GM12878 (cell line): Measurements from ENCODE around the gene WDR13. TPM values are rescaled to one million over a fixed set of nuclear protein-coding genes. Genes with fewer than 3 reads are reported as not detected.

Experiments
- polyA plus RNA-seq, 11 experiments: library from polyadenylated mRNA; depleted of rRNA in 4 of 11; unstranded in 6 of 11; stranded (reverse) in 5 of 11; fragments of >200 nt; fragmentation: Nextera tagmentation in 4 of 11; fragmentation: Illumina TruSeq in 1 of 11; extraction: Ambion mirVana in 4 of 11; extraction: Trizol in 1 of 11; gene quantifications; 1 replicate in 1 of 11; 2 replicates in 10 of 11; pipeline versions ENCODE4 v1.2.1 to v1.2.3, GENCODE V29; 2011 to 2016; ENCODE audit warnings: inconsistent platforms in 2 of 11, missing spikeins in 2 of 11, low read depth in 1 of 11
- small RNA-seq: library from RNA; depleted of rRNA; stranded (forward); fragments of <200 nt; gene quantifications from one replicate; pipeline ENCODE3, GENCODE V24; 2014
- total RNA-seq, 4 experiments: library from RNA; depleted of rRNA in 3 of 4; stranded (reverse); fragments of >200 nt in 3 of 4; fragmentation: Illumina TruSeq in 1 of 4; extraction: Trizol in 1 of 4; gene quantifications; 2 replicates each; pipeline versions ENCODE4 v1.2.1 to v1.2.3, GENCODE V29; 2013 to 2021

The WDR13 gene
- total and polyA plus RNA-seq, 10 of the 15 experiments (the other 5 are each of a cell fraction or from before 2014, with no cell fraction given): 6.9 to 62.7 (median 28.9) TPM

Small RNA genes within 50 kb of the gene (small RNA-seq; reads per million reads assigned to genes)
- gene MRPL32P1: not detected

Other genes starting within 250 kb of the WDR13 start
Only the 7 nearest of the 16 such genes appear.
- 86.0 and 87.8 TPM in 2 replicates for gene FTSJ1, start 121.3 kb upstream of the WDR13 start, total RNA-seq (2014; rRNA removed)
- 46.9 and 58.3 TPM in 2 replicates for gene FTSJ1, start 121.3 kb upstream of the WDR13 start, total RNA-seq (2014; rRNA removed; fragmentation: Illumina TruSeq; extraction: Trizol)
- 57.4 and 60.7 TPM in 2 replicates for gene FTSJ1, start 121.3 kb upstream of the WDR13 start, total RNA-seq (2021)
- 25.2 and 31.0 TPM in 2 replicates for gene FTSJ1, start 121.3 kb upstream of the WDR13 start, polyA plus RNA-seq (2011; rRNA removed)
- gene FTSJ1, start 121.3 kb upstream of the WDR13 start, polyA plus RNA-seq (2014; fragmentation: Illumina TruSeq; extraction: Trizol): 32.6 and 46.5 TPM in 2 replicates
- gene FTSJ1, start 121.3 kb upstream of the WDR13 start, polyA plus RNA-seq (2014; fragmentation: Nextera tagmentation; extraction: Ambion mirVana): 10 to 100 TPM in 1 of 2 experiments, 1 to 10 TPM in 1; 8.8 to 18.2 TPM
- gene FTSJ1, start 121.3 kb upstream of the WDR13 start, polyA plus RNA-seq (2014; rRNA removed): 67.8 and 68.8 TPM in 2 replicates
- gene FTSJ1, start 121.3 kb upstream of the WDR13 start, polyA plus RNA-seq (2016; fragmentation: Nextera tagmentation; extraction: Ambion mirVana): 10 to 100 TPM; 74.9 to 86.9 TPM
- 15.2 and 16.6 TPM in 2 replicates for gene PORCN, start 88.5 kb upstream of the WDR13 start, total RNA-seq (2014; rRNA removed)
- gene PORCN, start 88.5 kb upstream of the WDR13 start, total RNA-seq (2014; rRNA removed; fragmentation: Illumina TruSeq; extraction: Trizol): 5.7 and 7.9 TPM in 2 replicates
- gene PORCN, start 88.5 kb upstream of the WDR13 start, total RNA-seq (2021): 14.0 and 18.0 TPM in 2 replicates
- 5.6 and 12.9 TPM in 2 replicates for gene PORCN, start 88.5 kb upstream of the WDR13 start, polyA plus RNA-seq (2011; rRNA removed)
- gene PORCN, start 88.5 kb upstream of the WDR13 start, polyA plus RNA-seq (2014; fragmentation: Illumina TruSeq; extraction: Trizol): 8.3 and 12.5 TPM in 2 replicates
- 1 to 10 TPM in 1 of 2 experiments, under 1 TPM in 1; 0.27 to 1.4 TPM for gene PORCN, start 88.5 kb upstream of the WDR13 start, polyA plus RNA-seq (2014; fragmentation: Nextera tagmentation; extraction: Ambion mirVana)
- gene PORCN, start 88.5 kb upstream of the WDR13 start, polyA plus RNA-seq (2014; rRNA removed): 17.9 and 19.5 TPM in 2 replicates
- gene PORCN, start 88.5 kb upstream of the WDR13 start, polyA plus RNA-seq (2016; fragmentation: Nextera tagmentation; extraction: Ambion mirVana): 10 to 100 TPM; 18.2 to 21.0 TPM
- 159 and 169 TPM in 2 replicates for gene EBP, start 75.7 kb upstream of the WDR13 start, total RNA-seq (2014; rRNA removed)
- gene EBP, start 75.7 kb upstream of the WDR13 start, total RNA-seq (2014; rRNA removed; fragmentation: Illumina TruSeq; extraction: Trizol): 169 and 174 TPM in 2 replicates
- gene EBP, start 75.7 kb upstream of the WDR13 start, total RNA-seq (2021): 154 and 170 TPM in 2 replicates
- 69.5 and 125 TPM in 2 replicates for gene EBP, start 75.7 kb upstream of the WDR13 start, polyA plus RNA-seq (2011; rRNA removed)
- 126 and 163 TPM in 2 replicates for gene EBP, start 75.7 kb upstream of the WDR13 start, polyA plus RNA-seq (2014; fragmentation: Illumina TruSeq; extraction: Trizol)
- 100 to 1,000 TPM; 364 to 628 TPM for gene EBP, start 75.7 kb upstream of the WDR13 start, polyA plus RNA-seq (2014; fragmentation: Nextera tagmentation; extraction: Ambion mirVana)
- 183 and 185 TPM in 2 replicates for gene EBP, start 75.7 kb upstream of the WDR13 start, polyA plus RNA-seq (2014; rRNA removed)
- 100 to 1,000 TPM; 242 to 263 TPM for gene EBP, start 75.7 kb upstream of the WDR13 start, polyA plus RNA-seq (2016; fragmentation: Nextera tagmentation; extraction: Ambion mirVana)
- gene TBC1D25, start 57.8 kb upstream of the WDR13 start, total RNA-seq (2014; rRNA removed): 8.0 and 8.3 TPM in 2 replicates
- gene TBC1D25, start 57.8 kb upstream of the WDR13 start, total RNA-seq (2014; rRNA removed; fragmentation: Illumina TruSeq; extraction: Trizol): 2.0 and 2.7 TPM in 2 replicates
- 17.3 and 20.6 TPM in 2 replicates for gene TBC1D25, start 57.8 kb upstream of the WDR13 start, total RNA-seq (2021)
- 3.6 and 9.6 TPM in 2 replicates for gene TBC1D25, start 57.8 kb upstream of the WDR13 start, polyA plus RNA-seq (2011; rRNA removed)
- 7.0 and 10.4 TPM in 2 replicates for gene TBC1D25, start 57.8 kb upstream of the WDR13 start, polyA plus RNA-seq (2014; fragmentation: Illumina TruSeq; extraction: Trizol)
- gene TBC1D25, start 57.8 kb upstream of the WDR13 start, polyA plus RNA-seq (2014; fragmentation: Nextera tagmentation; extraction: Ambion mirVana): 1 to 10 TPM in 1 of 2 experiments, under 1 TPM in 1; 0.79 to 2.3 TPM
- gene TBC1D25, start 57.8 kb upstream of the WDR13 start, polyA plus RNA-seq (2014; rRNA removed): 13.5 and 13.8 TPM in 2 replicates
- 10 to 100 TPM; 11.3 to 11.6 TPM for gene TBC1D25, start 57.8 kb upstream of the WDR13 start, polyA plus RNA-seq (2016; fragmentation: Nextera tagmentation; extraction: Ambion mirVana)
- gene RBM3, start 23.0 kb upstream of the WDR13 start, total RNA-seq (2014; rRNA removed): 330 and 346 TPM in 2 replicates
- 398 and 417 TPM in 2 replicates for gene RBM3, start 23.0 kb upstream of the WDR13 start, total RNA-seq (2014; rRNA removed; fragmentation: Illumina TruSeq; extraction: Trizol)
- 269 and 304 TPM in 2 replicates for gene RBM3, start 23.0 kb upstream of the WDR13 start, total RNA-seq (2021)
- gene RBM3, start 23.0 kb upstream of the WDR13 start, polyA plus RNA-seq (2011; rRNA removed): 174 and 221 TPM in 2 replicates
- 435 and 467 TPM in 2 replicates for gene RBM3, start 23.0 kb upstream of the WDR13 start, polyA plus RNA-seq (2014; fragmentation: Illumina TruSeq; extraction: Trizol)
- 100 to 1,000 TPM; 170 to 179 TPM for gene RBM3, start 23.0 kb upstream of the WDR13 start, polyA plus RNA-seq (2014; fragmentation: Nextera tagmentation; extraction: Ambion mirVana)
- gene RBM3, start 23.0 kb upstream of the WDR13 start, polyA plus RNA-seq (2014; rRNA removed): 385 and 405 TPM in 2 replicates
- gene RBM3, start 23.0 kb upstream of the WDR13 start, polyA plus RNA-seq (2016; fragmentation: Nextera tagmentation; extraction: Ambion mirVana): 100 to 1,000 TPM; 209 to 213 TPM
- gene WAS, start 86.3 kb downstream of the WDR13 start, total RNA-seq (2014; rRNA removed): 42.5 and 46.8 TPM in 2 replicates
- gene WAS, start 86.3 kb downstream of the WDR13 start, total RNA-seq (2014; rRNA removed; fragmentation: Illumina TruSeq; extraction: Trizol): 22.0 and 23.1 TPM in 2 replicates
- gene WAS, start 86.3 kb downstream of the WDR13 start, total RNA-seq (2021): 84.7 and 86.8 TPM in 2 replicates
- 4.5 and 11.6 TPM in 2 replicates for gene WAS, start 86.3 kb downstream of the WDR13 start, polyA plus RNA-seq (2011; rRNA removed)
- gene WAS, start 86.3 kb downstream of the WDR13 start, polyA plus RNA-seq (2014; fragmentation: Illumina TruSeq; extraction: Trizol): 27.2 and 83.2 TPM in 2 replicates
- gene WAS, start 86.3 kb downstream of the WDR13 start, polyA plus RNA-seq (2014; fragmentation: Nextera tagmentation; extraction: Ambion mirVana): 1 to 10 TPM; 1.6 to 2.0 TPM
- gene WAS, start 86.3 kb downstream of the WDR13 start, polyA plus RNA-seq (2014; rRNA removed): 30.9 and 42.5 TPM in 2 replicates
- gene WAS, start 86.3 kb downstream of the WDR13 start, polyA plus RNA-seq (2016; fragmentation: Nextera tagmentation; extraction: Ambion mirVana): 10 to 100 TPM; 19.5 to 23.0 TPM
- gene SUV39H1, start 99.2 kb downstream of the WDR13 start, total RNA-seq (2014; rRNA removed): 19.6 and 21.7 TPM in 2 replicates
- gene SUV39H1, start 99.2 kb downstream of the WDR13 start, total RNA-seq (2014; rRNA removed; fragmentation: Illumina TruSeq; extraction: Trizol): 11.1 and 12.3 TPM in 2 replicates
- gene SUV39H1, start 99.2 kb downstream of the WDR13 start, total RNA-seq (2021): 25.3 and 29.0 TPM in 2 replicates
- 4.6 and 10.1 TPM in 2 replicates for gene SUV39H1, start 99.2 kb downstream of the WDR13 start, polyA plus RNA-seq (2011; rRNA removed)
- 10.9 and 19.7 TPM in 2 replicates for gene SUV39H1, start 99.2 kb downstream of the WDR13 start, polyA plus RNA-seq (2014; fragmentation: Illumina TruSeq; extraction: Trizol)
- 1 to 10 TPM; 4.9 to 5.7 TPM for gene SUV39H1, start 99.2 kb downstream of the WDR13 start, polyA plus RNA-seq (2014; fragmentation: Nextera tagmentation; extraction: Ambion mirVana)
- 14.4 and 18.7 TPM in 2 replicates for gene SUV39H1, start 99.2 kb downstream of the WDR13 start, polyA plus RNA-seq (2014; rRNA removed)
- 10 to 100 TPM; 29.8 to 33.2 TPM for gene SUV39H1, start 99.2 kb downstream of the WDR13 start, polyA plus RNA-seq (2016; fragmentation: Nextera tagmentation; extraction: Ambion mirVana)